ENCODE measurements around the gene NLK.
"Not testable (repeated sequence)": the region's sequence is repeated elsewhere in the genome, so short reads cannot be mapped to it uniquely, and the experiment has no call there.

NLK gene

GRCh38 chr17:28228109-28228840, 185.8 kb downstream of the NLK start:
- no peak for DNase-seq (ENCODE audit: low read depth)
- peak; percentile 25 for TF ChIP-seq CTCF (conservative IDR thresholded peaks at IDR 0.05; ENCODE audit: control insufficient read depth, insufficient read depth, low read depth, low read length)
- peak overlapping the region; percentile 37 for H3K4me3 ChIP-seq (ENCODE audit: control insufficient read depth, low read depth, low read length)

- no peak overlapping the region for H3K4me3 ChIP-seq (ENCODE audit: control insufficient read depth, low read depth, low read length)
- TF ChIP-seq CTCF (conservative IDR thresholded peaks at IDR 0.05; ENCODE audit: control insufficient read depth, insufficient read depth, low read depth, low read length): no peak
- DNase-seq (ENCODE audit: low read depth): no peak
Measured at GRCh38 chr17:28228986-28229729, 186.7 kb downstream of the NLK start.

GRCh38 chr17:28230011-28230410, 187.5 kb downstream of the NLK start:
- H3K4me3 ChIP-seq (ENCODE audit: control insufficient read depth, low read depth, low read length): no peak overlapping the region
- TF ChIP-seq CTCF (conservative IDR thresholded peaks at IDR 0.05; ENCODE audit: control insufficient read depth, insufficient read depth, low read depth, low read length): no peak
- DNase-seq (ENCODE audit: low read depth): no peak

GRCh38 chr17:28230607-28231006, 188.1 kb downstream of the NLK start:
- not testable (repeated sequence) for DNase-seq (ENCODE audit: low read depth); H3K4me3 ChIP-seq (ENCODE audit: control insufficient read depth, low read depth, low read length)

- not testable (repeated sequence) for H3K4me3 ChIP-seq (ENCODE audit: control insufficient read depth, low read depth, low read length); DNase-seq (ENCODE audit: low read depth)
Measured at GRCh38 chr17:28231624-28232023, 189.1 kb downstream of the NLK start.

- TF ChIP-seq CTCF (conservative IDR thresholded peaks at IDR 0.05; ENCODE audit: control insufficient read depth, insufficient read depth, low read depth, low read length): peak; percentile 42
- H3K4me3 ChIP-seq (ENCODE audit: control insufficient read depth, low read depth, low read length): not testable (repeated sequence)
- peak; percentile 27 for DNase-seq (ENCODE audit: low read depth)
Measured at GRCh38 chr17:28232966-28233870, 190.7 kb downstream of the NLK start.

GRCh38 chr17:28233872-28234856, 191.7 kb downstream of the NLK start:
- H3K4me3 ChIP-seq (ENCODE audit: control insufficient read depth, low read depth, low read length); DNase-seq (ENCODE audit: low read depth): not testable (repeated sequence)

- not testable (repeated sequence) for DNase-seq (ENCODE audit: low read depth); H3K4me3 ChIP-seq (ENCODE audit: control insufficient read depth, low read depth, low read length)
Measured at GRCh38 chr17:28235066-28235700, 192.7 kb downstream of the NLK start.

GRCh38 chr17:28236033-28236653, 193.7 kb downstream of the NLK start:
- not testable (repeated sequence) for H3K4me3 ChIP-seq (ENCODE audit: control insufficient read depth, low read depth, low read length); DNase-seq (ENCODE audit: low read depth)

- not testable (repeated sequence) for DNase-seq (ENCODE audit: low read depth); H3K4me3 ChIP-seq (ENCODE audit: control insufficient read depth, low read depth, low read length)
Measured at GRCh38 chr17:28238547-28239270, 196.2 kb downstream of the NLK start.

All from fibroblast of mammary gland (primary cell).